ENCODE results near the gene ELOVL5.
A peak's percentile ranks its signal among the peaks of the same experiment; 100 is the strongest.

The ELOVL5 gene

DNA sequence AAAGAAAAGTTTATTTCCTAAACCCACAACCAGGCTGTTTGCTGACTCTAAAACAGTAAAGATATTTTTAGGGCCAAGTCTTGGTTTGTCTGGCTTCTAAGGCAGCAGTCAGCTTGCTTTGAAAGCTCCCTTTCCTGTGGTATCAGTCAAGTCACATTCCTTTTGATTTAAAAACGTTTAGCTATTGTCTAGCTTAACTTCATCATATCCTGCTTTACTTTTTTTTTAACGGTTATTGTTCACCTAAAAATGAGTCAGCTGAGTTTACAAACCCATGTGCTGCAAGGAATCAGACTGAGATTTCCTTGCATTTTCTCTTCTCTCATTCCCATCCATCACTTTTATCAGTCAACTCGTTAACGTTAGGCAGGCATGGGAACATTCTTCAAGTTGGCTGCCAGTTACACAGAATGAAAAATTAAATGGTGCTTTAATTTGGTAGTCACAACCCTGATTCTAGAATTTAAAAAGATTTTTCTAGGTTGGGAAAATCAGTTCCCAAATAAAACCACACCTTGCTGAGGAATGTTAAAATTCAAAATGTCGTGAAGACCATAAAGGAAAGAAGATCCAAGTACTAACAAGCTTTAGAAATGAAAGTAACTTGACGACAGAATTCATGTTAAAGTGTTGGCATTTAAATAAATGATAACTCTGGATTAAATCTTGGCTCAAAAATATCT is 45.9 kb downstream of the ELOVL5 start:
- Histone ChIP-seq H3K9ac (ENCODE audit: low read length) (no peak overlapping the region), H3K4me1 (ENCODE audit: low read length) (peaks cover 33% of the 10 kb centered on the region), H3K9me3 (replicated peaks; ENCODE audit: insufficient read depth, low read length) (no peaks in the 10 kb centered on the region), H2AFZ (ENCODE audit: low read length) (no peak overlapping the region), H3K27me3 (replicated peaks; ENCODE audit: insufficient read depth, low read length) (no peaks in the 10 kb centered on the region), H3K27ac (ENCODE audit: low read length) (peak overlapping the region; percentile 38; the same call in 1 of the 2 replicates), H3K36me3 (replicated peaks; ENCODE audit: insufficient read depth, low read length) (no peaks in the 10 kb centered on the region), H3K79me2 (ENCODE audit: low read length) (peaks cover 73% of the 10 kb centered on the region), H3K4me2 (ENCODE audit: low read depth, low read length) (peak overlapping the region; percentile 38), H3F3A (ENCODE audit: insufficient read depth, low read length) (peaks cover 20% of the 10 kb centered on the region), H3K9me2 (replicated peaks; ENCODE audit: insufficient read depth, low read length) (no peaks in the 10 kb centered on the region), H4K20me1 (ENCODE audit: insufficient read depth, low read length) (no peaks in the 10 kb centered on the region), H3K4me3 (ENCODE audit: low read length) (peak overlapping the region; percentile 14; the same call in 1 of the 2 replicates)
- no peak for TF ChIP-seq EZH2phosphoT487 (IDR thresholded peaks at IDR 0.05; ENCODE audit: low read length)
- no peak for TF ChIP-seq EZH2 (optimal IDR thresholded peaks at IDR 0.05; ENCODE audit: low read depth, low read length)
- no peak for TF ChIP-seq CTCF (IDR thresholded peaks at IDR 0.05; ENCODE audit: low read length)
- DNase-seq = peak; percentile 55

- Histone ChIP-seq H3K27me3 (replicated peaks; ENCODE audit: insufficient read depth, low read length) (no peaks in the 10 kb centered on the region), H3K79me2 (ENCODE audit: low read length) (peaks cover 73% of the 10 kb centered on the region), H3K36me3 (replicated peaks; ENCODE audit: insufficient read depth, low read length) (no peaks in the 10 kb centered on the region), H3K4me2 (ENCODE audit: low read depth, low read length) (0 out of 2 replicates have a peak overlapping the region, but pooled peaks have one; percentile 38), H3K4me3 (ENCODE audit: low read length) (no peak overlapping the region), H3K4me1 (ENCODE audit: low read length) (peaks cover 26% of the 10 kb centered on the region), H3F3A (ENCODE audit: insufficient read depth, low read length) (peaks cover 11% of the 10 kb centered on the region; the same call in 1 of the 2 replicates), H2AFZ (ENCODE audit: low read length) (no peak overlapping the region), H3K9me2 (replicated peaks; ENCODE audit: insufficient read depth, low read length) (no peaks in the 10 kb centered on the region), H3K9me3 (replicated peaks; ENCODE audit: insufficient read depth, low read length) (no peaks in the 10 kb centered on the region), H4K20me1 (ENCODE audit: insufficient read depth, low read length) (no peaks in the 10 kb centered on the region), H3K27ac (ENCODE audit: low read length) (no peak overlapping the region; the same call in 1 of the 2 replicates), H3K9ac (ENCODE audit: low read length) (no peak overlapping the region)
- no peak for TF ChIP-seq EZH2phosphoT487 (IDR thresholded peaks at IDR 0.05; ENCODE audit: low read length)
- no peak for DNase-seq
These were observed 46.8 kb downstream of the ELOVL5 start for GRCh38 chr6:53301801-53302537.

- Histone ChIP-seq H3K4me3 (ENCODE audit: low read length) (no peak overlapping the region), H2AFZ (ENCODE audit: low read length) (no peak overlapping the region), H4K20me1 (ENCODE audit: insufficient read depth, low read length) (no peaks in the 10 kb centered on the region), H3K79me2 (ENCODE audit: low read length) (peaks cover 73% of the 10 kb centered on the region), H3K36me3 (replicated peaks; ENCODE audit: insufficient read depth, low read length) (no peaks in the 10 kb centered on the region), H3F3A (ENCODE audit: insufficient read depth, low read length) (peaks cover 5% of the 10 kb centered on the region; the same call in 1 of the 2 replicates), H3K4me2 (ENCODE audit: low read depth, low read length) (no peak overlapping the region), H3K9ac (ENCODE audit: low read length) (no peak overlapping the region), H3K9me2 (replicated peaks; ENCODE audit: insufficient read depth, low read length) (no peaks in the 10 kb centered on the region), H3K27me3 (replicated peaks; ENCODE audit: insufficient read depth, low read length) (no peaks in the 10 kb centered on the region), H3K4me1 (ENCODE audit: low read length) (peaks cover 19% of the 10 kb centered on the region), H3K27ac (ENCODE audit: low read length) (no peak overlapping the region), H3K9me3 (replicated peaks; ENCODE audit: insufficient read depth, low read length) (no peaks in the 10 kb centered on the region)
- no peak for DNase-seq
- no peak for TF ChIP-seq EZH2phosphoT487 (IDR thresholded peaks at IDR 0.05; ENCODE audit: low read length)
- no peak for TF ChIP-seq EZH2 (optimal IDR thresholded peaks at IDR 0.05; ENCODE audit: low read depth, low read length)
- TF ChIP-seq CTCF (IDR thresholded peaks at IDR 0.05; ENCODE audit: low read length) = no peak
These were observed 47.8 kb downstream of the ELOVL5 start for GRCh38 chr6:53300656-53301551.

Measured in MM.1S (cell line).